GM23248 (cell line): Measurements from ENCODE around the gene UNC93B1. TPM values are rescaled to one million over a fixed set of nuclear protein-coding genes. Genes with fewer than 3 reads are reported as not detected.

Experiments used
- DNase-seq: peaks from one replicate; pipeline ENCODE4 v3.0.0-alpha.2; 2015
- H2AFZ ChIP-seq: fragments of 200-600 bp; sonication (generic); 2 replicates; pipeline ENCODE4 v1.6.1; 2016; ENCODE audit warnings: antibody characterized with exemption
- H3F3A ChIP-seq: fragments of 200-600 bp; sonication (generic); 2 replicates; pipeline ENCODE4 v1.6.1; 2016; ENCODE audit warnings: mild to moderate bottlenecking, antibody characterized with exemption, mixed run types; ENCODE audit not compliant: insufficient read depth
- H3K27ac ChIP-seq: fragments of 200-600 bp; sonication (generic); 2 replicates; pipeline ENCODE4 v1.5.1; 2016; ENCODE audit warnings: mild to moderate bottlenecking
- H3K27me3 ChIP-seq: fragments of 200-600 bp; sonication (generic); replicated peaks from 2 replicates; pipeline ENCODE4 v1.6.1; 2016; ENCODE audit warnings: mild to moderate bottlenecking; ENCODE audit not compliant: insufficient read depth
- H3K36me3 ChIP-seq: fragments of 200-600 bp; sonication (generic); 2 replicates; pipeline ENCODE4 v1.6.1; 2016; ENCODE audit warnings: low read depth, mild to moderate bottlenecking
- H3K4me1 ChIP-seq: fragments of 200-600 bp; sonication (generic); 2 replicates; pipeline ENCODE4 v1.6.1; 2016; ENCODE audit warnings: mild to moderate bottlenecking; ENCODE audit not compliant: insufficient read depth
- H3K4me2 ChIP-seq: fragments of 200-600 bp; sonication (generic); one replicate; pipeline ENCODE4 v1.6.1; 2016; ENCODE audit warnings: mild to moderate bottlenecking; ENCODE audit not compliant: unreplicated experiment
- H3K4me3 ChIP-seq: fragments of 200-600 bp; sonication (generic); 2 replicates; pipeline ENCODE4 v1.5.1; 2016; ENCODE audit warnings: mild to moderate bottlenecking
- H3K79me2 ChIP-seq: fragments of 200-600 bp; sonication (generic); 2 replicates; pipeline ENCODE4 v1.6.1; 2016; ENCODE audit warnings: mild to moderate bottlenecking; ENCODE audit not compliant: insufficient read depth
- H3K9ac ChIP-seq: fragments of 200-600 bp; sonication (generic); 2 replicates; pipeline ENCODE4 v1.6.1; 2016; ENCODE audit warnings: mild to moderate bottlenecking
- H3K9me2 ChIP-seq: fragments of 200-600 bp; sonication (generic); 2 replicates; pipeline ENCODE4 v1.6.1; 2016; ENCODE audit warnings: mixed run types, mild to moderate bottlenecking, moderate library complexity; ENCODE audit not compliant: insufficient read depth
- H3K9me3 ChIP-seq: fragments of 200-600 bp; sonication (generic); one replicate; pipeline ENCODE4 v1.6.1; 2017; ENCODE audit warnings: low read depth
- H4K20me1 ChIP-seq: fragments of 200-600 bp; sonication (generic); 2 replicates; pipeline ENCODE4 v1.6.0; 2016; ENCODE audit not compliant: insufficient read depth
- EZH2 ChIP-seq: fragments of 200-600 bp; sonication (generic); IDR thresholded peaks from 2 replicates; pipeline ENCODE4 v1.6.1; 2018; ENCODE audit warnings: antibody characterized with exemption, mild to moderate bottlenecking; ENCODE audit not compliant: insufficient read depth, poor library complexity, severe bottlenecking
- EZH2phosphoT487 ChIP-seq: fragments of 200-600 bp; sonication (generic); IDR thresholded peaks from 2 replicates; pipeline ENCODE4 v1.6.1; 2018; ENCODE audit warnings: antibody characterized with exemption, moderate library complexity, mild to moderate bottlenecking, low read depth; ENCODE audit not compliant: insufficient read depth
- WGBS, 2 experiments: methylation state at CpG; one replicate each; pipeline ENCODE4 v1.1.6; 2015 to 2017; ENCODE audit warnings: low lambda C conversion rate in 2 of 2, low coverage in 1 of 2; ENCODE audit errors: missing lambda C conversion rate in 2 of 2; 5-methylcytosine and 5-hydroxymethylcytosine counted together
- in situ Hi-C: fragments of 300-500 bp; cut with MboI; formaldehyde crosslinking; loops from 2 replicates; pipeline ENCODE4 v1.15.0; 2020
- polyA plus RNA-seq: library from polyadenylated mRNA; unstranded; fragments of >200 nt; fragmentation: Nextera tagmentation; extraction: Ambion mirVana; gene quantifications from 2 replicates; pipeline ENCODE4 v1.2.1, GENCODE V29; 2016
- total RNA-seq: library from RNA; depleted of rRNA; stranded (reverse); fragments of >200 nt; shearing (Covaris generic); gene quantifications from 2 replicates; pipeline ENCODE4 v1.2.3, GENCODE V29; 2014; rRNA removed

UNC93B1 gene, protein sequence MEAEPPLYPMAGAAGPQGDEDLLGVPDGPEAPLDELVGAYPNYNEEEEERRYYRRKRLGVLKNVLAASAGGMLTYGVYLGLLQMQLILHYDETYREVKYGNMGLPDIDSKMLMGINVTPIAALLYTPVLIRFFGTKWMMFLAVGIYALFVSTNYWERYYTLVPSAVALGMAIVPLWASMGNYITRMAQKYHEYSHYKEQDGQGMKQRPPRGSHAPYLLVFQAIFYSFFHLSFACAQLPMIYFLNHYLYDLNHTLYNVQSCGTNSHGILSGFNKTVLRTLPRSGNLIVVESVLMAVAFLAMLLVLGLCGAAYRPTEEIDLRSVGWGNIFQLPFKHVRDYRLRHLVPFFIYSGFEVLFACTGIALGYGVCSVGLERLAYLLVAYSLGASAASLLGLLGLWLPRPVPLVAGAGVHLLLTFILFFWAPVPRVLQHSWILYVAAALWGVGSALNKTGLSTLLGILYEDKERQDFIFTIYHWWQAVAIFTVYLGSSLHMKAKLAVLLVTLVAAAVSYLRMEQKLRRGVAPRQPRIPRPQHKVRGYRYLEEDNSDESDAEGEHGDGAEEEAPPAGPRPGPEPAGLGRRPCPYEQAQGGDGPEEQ
- total RNA-seq (37.7 and 41.1 TPM in 2 replicates), polyA plus RNA-seq (20.9 and 24.6 TPM in 2 replicates)

DNA sequence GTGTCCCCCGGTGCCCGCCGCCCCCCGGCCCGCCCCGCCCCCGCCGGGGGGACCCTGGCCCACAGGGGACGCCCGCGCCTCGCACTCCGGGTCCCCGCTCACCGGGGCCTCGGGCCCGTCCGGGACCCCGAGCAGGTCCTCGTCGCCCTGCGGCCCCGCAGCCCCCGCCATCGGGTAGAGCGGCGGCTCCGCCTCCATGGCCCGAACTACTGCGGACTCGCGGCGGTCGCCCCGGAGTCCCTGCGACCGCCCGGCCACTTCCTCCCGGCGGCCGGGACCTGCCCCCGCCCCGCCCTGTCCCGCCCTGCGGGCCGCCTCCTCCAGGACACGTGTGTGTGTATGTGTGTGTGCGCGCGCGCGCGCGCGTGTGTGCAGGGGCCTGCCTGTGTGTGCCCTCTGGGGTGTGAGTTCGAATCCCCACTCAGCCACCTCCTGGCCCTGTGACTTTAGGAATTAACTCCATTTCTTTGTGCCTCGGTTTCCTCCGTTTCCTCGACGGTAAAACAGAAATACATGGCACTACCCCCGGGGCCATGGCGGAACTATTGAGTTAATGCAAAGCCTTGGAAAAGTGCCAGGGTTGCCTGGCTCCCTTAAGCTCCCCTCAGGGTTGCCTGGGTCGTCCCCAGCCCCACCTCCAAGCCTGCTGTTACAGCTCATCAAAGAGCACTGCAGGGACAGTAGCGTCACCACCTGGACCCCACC, at the start of gene UNC93B1:
TSS of gene UNC93B1 (minus strand) at position 252 of the 705 bp plus-strand sequence. CDS start at position 198, 54 bp downstream.
- Histone ChIP-seq H4K20me1 (no peaks in the 10 kb centered on the region), H2AFZ (peak within 1 kb of the TSS; percentile 69), H3K9me3 (no peaks in the 10 kb centered on the region), H3K27ac (no peak within 1 kb of the TSS), H3K4me3 (peak within 1 kb of the TSS; percentile 68), H3K9me2 (no peaks in the 10 kb centered on the region), H3K79me2 (no peaks in the 10 kb centered on the region), H3K4me1 (no peaks in the 10 kb centered on the region), H3K9ac (peak within 1 kb of the TSS; percentile 60), H3K36me3 (no peaks in the 10 kb centered on the region), H3K27me3 (no peaks in the 10 kb centered on the region), H3K4me2 (peak within 1 kb of the TSS; percentile 64), H3F3A (peaks cover under 1% of the 10 kb centered on the region)
- TF ChIP-seq EZH2phosphoT487 = no peak
- no peak for TF ChIP-seq EZH2
- WGBS, 2 experiments = 5 to 7% methylated on average over 17 to 32 of the region's 64 CpGs
- DNase-seq = peak; percentile 87
- in situ Hi-C loops = no loop called here

DNA sequence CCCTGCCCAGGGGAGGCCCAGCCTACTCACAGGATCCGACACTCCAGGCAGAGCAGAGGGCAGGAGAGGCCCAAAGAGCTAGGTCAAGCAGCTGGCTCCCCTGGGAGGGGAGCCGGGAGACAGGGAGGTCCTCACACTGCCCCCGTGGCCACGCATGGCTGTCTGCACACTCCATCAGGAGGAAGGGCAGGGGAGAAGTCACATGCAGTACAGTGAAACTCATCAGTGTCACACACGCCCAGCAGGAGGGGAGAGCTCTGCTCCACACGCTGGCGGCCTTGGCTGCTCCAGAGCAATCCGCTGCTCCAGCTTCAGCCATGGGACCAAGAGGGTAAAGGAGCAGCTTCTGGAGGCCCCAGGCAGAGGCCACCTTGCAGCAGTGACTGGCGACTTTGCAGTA, 49.2 kb upstream of the UNC93B1 start:
- H3K36me3 ChIP-seq = no peaks in the 10 kb centered on the region
- DNase-seq = no peak
- H3K4me1 ChIP-seq = no peaks in the 10 kb centered on the region
- no peaks in the 10 kb centered on the region for H4K20me1 ChIP-seq
- H3K4me2 ChIP-seq = no peak overlapping the region
- H3K9me3 ChIP-seq = no peaks in the 10 kb centered on the region
- H3K4me3 ChIP-seq = no peak overlapping the region
- no peaks in the 10 kb centered on the region for H3K79me2 ChIP-seq
- H3K9me2 ChIP-seq = no peaks in the 10 kb centered on the region
- WGBS, 2 experiments = 75% methylated on average over 7 to 9 of the region's 9 CpGs
- no peak overlapping the region for H2AFZ ChIP-seq
- no peak overlapping the region for H3K27ac ChIP-seq
- H3K9ac ChIP-seq = no peak overlapping the region
- in situ Hi-C loops = no loop called here
- no peaks in the 10 kb centered on the region for H3K27me3 ChIP-seq
- H3F3A ChIP-seq = peaks cover 17% of the 10 kb centered on the region
- TF ChIP-seq EZH2 (no peak), EZH2phosphoT487 (no peak)

DNA sequence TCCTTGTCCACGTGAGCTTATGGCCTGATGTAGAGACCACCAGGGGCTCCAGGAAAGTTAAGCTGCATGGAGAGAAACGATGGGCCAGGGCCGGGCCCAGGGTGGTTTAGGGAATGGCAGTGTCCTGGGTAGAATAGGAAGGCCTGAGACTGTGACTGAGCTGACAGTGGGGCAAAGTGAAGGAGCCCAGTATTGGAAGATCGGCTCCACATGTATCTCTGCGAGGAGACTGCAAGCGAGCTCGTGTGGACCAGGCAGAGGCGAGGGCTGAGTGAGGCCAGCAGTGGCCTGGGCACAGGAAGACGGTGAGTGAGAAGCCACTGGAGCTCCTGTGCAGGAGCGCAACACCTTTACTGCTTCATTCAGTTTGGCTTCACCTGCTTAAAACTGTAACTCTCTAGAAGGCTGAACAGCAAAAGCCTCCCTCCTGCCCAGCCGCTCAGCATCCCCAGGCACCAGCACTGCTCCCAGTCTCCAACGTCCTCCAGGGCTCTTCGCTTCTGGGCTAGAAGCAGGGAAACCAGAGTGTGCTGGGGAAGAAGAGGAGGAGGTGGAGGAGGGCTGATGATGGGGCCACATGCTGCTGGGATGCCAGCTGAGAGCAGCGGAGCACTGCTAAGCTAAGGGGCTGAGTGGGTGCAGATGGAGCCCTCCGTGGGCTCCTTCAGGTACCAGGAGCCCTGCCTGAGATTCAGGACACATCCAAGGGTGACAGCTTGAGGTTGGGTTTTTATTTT, 48.4 kb upstream of the UNC93B1 start:
- WGBS, 2 experiments = 86 to 88% methylated on average over 15 of the region's 15 CpGs
- Histone ChIP-seq H4K20me1 (no peaks in the 10 kb centered on the region), H3K4me2 (no peak overlapping the region), H3K9me2 (no peaks in the 10 kb centered on the region), H3K4me1 (no peaks in the 10 kb centered on the region), H3F3A (peaks cover 17% of the 10 kb centered on the region), H3K9me3 (no peaks in the 10 kb centered on the region), H3K4me3 (no peak overlapping the region), H3K9ac (no peak overlapping the region), H3K79me2 (no peaks in the 10 kb centered on the region), H3K36me3 (no peaks in the 10 kb centered on the region), H3K27me3 (no peaks in the 10 kb centered on the region), H3K27ac (no peak overlapping the region), H2AFZ (no peak overlapping the region)
- in situ Hi-C loops = no loop called here
- TF ChIP-seq EZH2 (no peak), EZH2phosphoT487 (no peak)
- no peak for DNase-seq
